Amniotic stem cell (primary cell): ENCODE data around the gene IQCM.
A peak's percentile ranks its signal among the peaks of the same experiment; 100 is the strongest.

Experiments
- DNase-seq: peaks from one replicate; lab custom pipeline; 2025; lab: John Stamatoyannopoulos, UW

IQCM gene, protein sequence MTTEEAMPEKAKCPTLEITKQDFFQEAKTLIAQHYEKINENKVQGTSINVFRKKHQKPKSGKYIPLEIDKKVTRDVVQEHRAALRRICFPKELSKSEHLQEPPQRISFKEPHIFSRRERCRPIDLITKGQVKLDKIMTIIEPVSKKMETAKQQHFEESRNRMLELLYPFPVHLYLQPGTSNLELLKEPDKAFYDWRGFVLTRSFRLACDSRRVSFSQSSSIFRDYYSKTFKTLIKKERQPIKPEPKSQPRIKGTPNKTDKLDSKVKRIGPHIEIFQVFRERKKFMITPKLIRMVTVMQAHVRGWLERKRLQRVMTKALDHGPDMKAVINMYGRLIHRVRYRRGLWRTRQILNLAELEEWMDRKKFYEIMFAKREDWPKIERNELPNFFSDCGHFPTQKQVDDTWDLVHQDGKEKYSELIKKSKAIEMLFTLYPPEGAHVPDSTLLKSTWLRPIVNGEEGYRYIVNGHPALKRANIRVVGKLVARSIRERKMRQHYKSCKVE

DNA sequence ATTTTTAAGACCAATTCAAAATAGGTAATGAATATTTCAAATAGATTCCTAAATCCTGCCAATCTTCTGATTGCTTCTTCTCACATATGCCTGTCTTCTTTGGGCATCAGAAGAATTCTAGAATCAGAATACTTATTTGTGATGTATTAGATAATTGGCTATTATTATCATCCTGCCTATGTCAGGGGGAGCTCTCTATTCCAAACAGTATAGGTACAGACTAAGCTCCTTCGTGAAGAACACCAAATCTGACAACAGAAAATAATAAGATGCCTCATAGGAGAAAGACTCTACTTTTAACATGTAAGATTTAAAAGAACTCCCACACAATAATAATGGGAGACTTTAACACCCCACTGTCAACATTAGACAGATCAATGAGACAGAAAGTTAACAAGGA lies at the start of gene IQCM:
TSS of gene IQCM (minus strand) at position 101 of the 400 bp plus-strand sequence. CDS start 73,152 bp downstream, outside the sequence.
- DNase-seq, result no peak

DNA sequence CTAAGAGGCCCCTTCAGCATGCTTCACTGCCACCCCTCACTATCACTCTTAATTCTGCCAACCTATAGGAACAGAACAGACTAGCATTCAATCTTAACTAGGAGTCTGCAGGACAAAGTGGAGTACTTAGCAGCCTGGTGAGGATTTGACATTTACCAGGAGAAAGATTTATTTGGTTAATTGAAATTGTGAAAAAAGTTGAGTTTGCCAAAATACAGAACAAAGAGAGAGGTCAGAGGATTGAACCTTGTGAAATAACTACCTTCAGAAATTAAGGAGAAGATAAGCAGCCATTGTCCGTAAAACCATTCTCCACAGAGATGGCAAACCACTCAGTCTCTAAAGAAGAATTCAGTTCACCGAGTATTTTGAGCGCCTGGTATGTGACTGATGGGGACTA lies 41.8 kb upstream of the IQCM start:
- no peak for DNase-seq

DNA sequence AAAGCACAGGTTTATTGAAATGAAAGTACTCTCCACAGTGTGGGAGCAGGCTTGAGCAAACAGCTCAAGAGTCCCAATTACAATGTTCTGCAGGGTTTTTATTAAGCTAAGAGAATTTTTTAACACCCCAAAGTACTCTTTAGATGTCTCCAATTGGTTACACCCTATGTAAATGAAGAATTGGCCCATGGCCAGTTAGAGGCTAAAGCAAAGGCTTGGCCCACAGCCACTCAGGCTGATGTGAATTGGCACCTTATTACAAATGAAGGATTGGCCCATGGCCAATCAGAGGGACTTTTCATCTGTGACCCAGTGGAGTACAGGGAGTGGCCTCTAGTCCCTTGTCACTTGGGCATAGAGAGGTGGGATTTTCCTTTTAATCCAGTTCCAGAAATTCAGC lies 30.1 kb upstream of the IQCM start:
- DNase-seq, result no peak

DNA sequence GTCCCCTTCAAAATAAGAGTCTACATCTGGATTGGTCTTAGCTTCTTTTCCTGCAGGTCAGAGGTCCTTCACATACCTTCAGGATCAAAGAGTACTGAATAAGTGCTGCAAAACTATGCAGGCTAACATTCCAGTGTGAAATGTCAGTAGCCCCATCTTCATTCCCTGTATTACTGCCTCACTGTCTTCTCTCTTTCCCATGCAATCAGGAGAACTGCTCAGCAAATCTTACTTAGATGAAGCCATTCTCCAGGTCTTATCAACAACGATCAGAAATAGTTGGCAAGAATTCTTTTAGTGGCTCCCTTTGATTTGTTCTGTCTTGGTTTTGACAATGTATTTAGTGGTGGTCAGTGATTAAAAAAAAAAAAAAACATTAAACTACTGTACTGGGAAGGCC lies 26.0 kb upstream of the IQCM start:
- DNase-seq, result no peak

DNA sequence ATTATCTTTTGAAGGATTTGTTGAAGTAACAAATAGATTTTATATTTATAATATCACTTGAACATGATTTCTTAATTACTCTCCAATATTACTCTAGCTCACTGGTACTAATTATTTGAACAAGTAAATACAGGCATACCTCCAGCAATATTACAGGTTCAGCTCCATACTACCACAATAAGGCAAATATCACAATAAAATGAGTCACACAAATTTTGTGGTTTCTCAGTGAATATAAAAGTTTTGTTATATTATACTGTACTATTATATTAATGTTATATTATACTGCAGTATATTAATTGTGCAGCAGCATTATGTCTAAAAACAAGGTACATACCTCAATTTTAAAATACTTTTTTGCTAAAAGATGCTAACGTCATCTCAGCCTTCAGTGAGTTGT lies 22.4 kb upstream of the IQCM start:
- no peak for DNase-seq

DNA sequence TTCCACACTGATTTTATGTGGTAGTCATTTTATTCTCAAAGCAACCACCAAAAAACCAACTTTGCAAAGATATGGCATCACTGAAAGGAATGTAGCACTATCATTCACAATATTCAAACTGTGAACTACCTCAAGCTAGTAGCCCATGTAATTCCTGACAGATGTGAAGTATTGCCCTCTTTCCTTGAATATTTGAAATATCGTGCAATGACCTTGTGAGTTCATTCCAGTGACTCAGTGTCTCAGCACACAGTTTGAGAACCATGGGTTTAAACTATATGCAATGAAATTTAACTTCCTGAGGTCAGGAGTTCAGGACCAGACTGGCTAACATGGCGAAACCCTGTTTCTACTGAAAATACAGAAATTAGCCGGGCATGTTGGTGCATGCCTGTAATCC lies 20.9 kb upstream of the IQCM start:
- no peak for DNase-seq

DNA sequence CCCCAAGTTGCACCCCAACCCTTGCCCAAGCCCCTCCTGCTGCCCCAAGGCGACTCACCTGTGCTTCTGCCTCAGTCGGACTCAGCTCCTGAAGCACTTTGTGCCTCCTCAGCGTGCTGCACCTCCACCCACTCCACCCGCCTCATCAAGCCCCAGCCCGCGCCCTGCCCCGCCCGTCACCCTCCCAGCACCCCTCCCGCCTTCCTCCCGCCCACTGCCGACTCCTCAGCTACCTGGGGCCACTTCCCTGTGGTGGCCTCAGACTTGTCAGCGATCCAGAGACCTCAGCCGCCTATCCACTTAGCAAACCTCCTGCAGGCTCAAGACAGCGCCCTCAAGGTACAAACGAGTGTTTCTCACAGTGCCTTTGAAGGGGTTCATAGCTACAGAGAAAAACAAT lies 19.6 kb upstream of the IQCM start:
- no peak for DNase-seq

DNA sequence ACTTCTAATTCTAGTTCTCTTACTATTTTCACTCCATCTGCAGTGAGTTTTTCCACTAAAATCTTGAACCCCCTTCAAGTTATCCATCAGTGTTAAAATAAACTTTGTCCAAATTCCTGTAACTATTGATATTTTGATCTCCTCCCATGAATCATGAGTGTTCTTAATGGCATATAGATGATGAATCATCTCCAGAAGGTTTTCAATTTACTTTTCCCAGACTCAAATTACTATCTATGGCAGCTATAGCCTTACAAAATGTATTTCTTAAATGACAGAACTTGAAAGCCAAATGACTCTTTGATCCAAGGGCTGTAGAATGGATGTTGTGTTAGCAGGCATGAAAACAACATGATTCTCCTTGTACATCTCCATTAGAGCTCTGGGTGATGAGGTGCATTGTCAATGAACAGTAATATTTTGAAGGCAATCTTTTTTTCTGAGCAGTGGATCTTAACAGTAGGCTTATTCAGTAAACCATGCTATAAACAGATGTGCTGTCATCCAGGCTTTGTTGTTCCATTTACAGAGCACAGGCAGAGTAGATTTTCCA lies 16.1 kb upstream of the IQCM start:
- DNase-seq, result no peak

DNA sequence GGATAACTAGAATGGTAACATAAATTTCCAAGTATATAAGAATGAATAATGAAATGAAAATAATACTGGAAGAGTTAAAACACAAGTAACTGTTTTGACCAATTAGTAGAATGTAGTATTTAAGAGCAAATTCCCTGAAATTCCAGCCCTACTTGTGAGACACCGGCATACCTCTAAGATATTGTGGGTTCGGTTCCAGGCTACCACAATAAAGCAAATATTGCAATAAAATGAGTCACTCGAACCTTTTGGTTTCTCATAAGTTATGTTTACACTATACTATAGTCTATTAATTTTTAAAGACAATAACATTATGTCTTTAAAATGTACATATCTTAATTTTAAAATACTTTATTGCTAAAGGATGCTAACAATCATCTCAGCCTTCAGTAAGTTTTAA lies 15.2 kb upstream of the IQCM start:
- no peak for DNase-seq

DNA sequence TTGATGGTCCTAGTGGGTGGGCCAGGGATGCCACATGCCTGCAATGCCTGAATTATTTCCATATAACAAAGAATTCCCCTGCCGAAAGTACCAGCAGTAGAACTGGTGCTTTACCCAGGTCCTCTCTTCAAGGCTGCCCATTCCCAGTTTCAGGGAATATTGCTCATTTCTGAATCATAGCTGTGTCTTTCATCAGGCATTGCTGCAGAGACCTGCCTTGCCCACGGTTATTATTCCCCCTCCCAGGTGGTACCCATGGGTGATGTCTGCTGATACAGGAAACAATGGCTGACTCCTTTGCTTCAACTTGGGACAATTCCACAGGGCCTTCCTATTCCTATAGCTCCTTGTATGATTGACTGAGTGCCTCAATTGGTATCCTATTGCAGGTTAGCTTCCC lies 9.7 kb upstream of the IQCM start:
- no peak for DNase-seq

DNA sequence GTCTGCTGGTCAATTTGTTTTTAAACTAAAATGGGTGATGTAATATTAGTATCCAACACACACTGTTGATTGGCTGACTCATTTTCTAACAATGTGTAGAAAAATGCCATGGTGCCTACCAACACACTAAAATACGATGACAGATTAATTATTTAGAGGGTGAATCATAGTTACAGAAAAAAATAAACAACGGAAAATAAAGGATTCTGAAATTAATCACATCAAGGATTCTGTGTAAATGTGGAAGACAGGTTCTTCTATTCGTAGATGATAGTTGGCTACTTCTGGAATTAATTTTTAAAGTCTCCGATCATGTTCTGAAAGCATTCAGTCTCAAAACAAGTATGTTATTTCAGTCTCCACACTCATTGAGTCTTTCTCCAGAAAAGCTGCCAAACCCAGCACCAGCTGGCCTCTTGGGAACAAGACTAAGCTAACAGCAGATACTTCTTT lies 8.2 kb upstream of the IQCM start:
- peak; percentile 29 for DNase-seq

DNA sequence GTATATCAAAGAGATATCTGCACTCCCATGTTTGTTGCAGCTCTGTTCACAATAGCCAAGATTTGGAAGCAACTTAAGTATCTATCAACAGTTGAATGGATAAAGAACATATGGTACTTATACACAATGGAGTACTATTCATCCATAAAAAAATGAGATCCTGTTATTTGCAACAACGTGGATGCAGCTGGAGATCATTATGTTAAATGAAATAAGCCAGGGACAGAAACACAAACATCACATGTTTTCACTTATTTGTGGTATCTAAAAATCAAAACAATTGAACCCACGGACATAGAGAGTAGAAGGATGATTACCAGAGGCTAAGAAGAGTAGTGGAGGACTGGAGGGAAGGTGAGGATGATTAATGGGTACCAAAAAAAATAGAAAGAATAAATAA lies 14.2 kb downstream of the IQCM start:
- no peak for DNase-seq

DNA sequence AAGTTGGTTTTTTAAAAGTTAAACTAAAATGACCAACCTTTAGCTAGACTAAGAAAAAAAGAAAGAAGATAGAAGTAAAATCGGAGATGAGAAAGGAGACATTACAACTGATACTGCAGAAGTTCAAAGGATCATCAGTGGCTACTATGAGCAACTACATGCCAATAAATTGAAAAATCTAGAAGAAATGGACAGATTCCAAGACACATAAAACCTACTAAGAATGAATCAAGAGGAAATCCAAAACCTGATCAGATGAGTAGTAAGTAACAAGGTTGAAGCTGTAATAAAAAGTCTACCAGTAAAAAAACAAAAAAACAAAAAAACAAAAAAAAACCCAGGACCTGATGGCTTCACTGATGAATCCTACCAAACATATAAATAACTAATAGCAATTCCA lies 16.1 kb downstream of the IQCM start:
- no peak for DNase-seq

DNA sequence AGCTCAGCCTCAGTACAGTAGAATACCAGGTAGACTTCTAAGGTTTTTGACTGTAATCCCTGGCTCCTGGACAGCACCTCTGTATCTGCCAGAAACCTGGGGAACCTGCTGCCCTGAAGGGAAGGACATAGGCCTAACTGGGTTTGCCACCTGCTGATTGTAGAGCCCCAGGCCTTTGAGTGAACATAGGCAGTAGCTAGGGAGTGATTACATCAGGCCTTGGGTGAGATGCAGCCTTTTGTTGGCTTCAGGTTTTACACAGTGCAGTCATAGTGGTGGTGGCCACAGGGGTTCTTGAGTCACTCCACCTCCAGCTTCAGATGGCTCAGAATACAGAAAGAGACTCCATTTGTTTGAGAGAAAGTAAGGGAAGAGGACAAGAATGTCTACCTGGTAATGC lies 19.3 kb downstream of the IQCM start:
- DNase-seq, result no peak

DNA sequence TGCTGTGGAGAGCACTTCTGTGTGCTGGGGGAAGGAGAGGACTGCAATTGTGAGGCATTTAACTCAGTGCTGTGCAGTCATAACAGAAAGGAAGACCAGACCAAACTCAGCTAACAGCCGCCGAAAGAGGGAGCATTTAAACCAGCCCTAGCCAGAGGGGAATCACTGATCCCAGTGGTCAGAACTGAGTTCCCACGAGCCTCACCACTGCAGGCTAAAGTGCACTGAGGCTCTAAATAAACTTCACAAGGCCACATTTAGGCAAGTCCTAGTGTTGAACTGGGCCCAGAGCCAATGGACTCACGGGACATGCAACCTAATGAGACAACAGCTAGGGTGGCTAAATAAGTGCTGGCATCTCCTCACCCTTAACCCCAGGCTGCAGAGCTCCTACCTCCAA lies 20.4 kb downstream of the IQCM start:
- no peak for DNase-seq

DNA sequence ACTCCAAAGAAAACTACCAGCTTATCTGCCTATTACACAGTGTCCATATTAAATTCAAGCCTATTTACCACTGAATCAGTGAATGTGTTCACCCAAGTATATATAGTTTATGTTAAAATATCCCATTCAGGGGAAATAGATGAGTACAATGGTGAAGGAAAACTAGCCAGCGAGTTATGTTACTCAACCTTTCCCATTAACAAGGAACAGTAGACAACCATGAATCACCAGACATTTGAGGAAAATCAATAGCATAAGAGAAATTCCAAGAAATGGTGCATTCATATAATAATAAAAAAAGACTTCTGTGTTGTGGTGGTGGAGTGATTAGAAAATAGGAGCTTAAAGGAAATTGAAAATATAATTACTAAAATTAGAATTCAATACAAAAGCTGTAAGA lies 21.3 kb downstream of the IQCM start:
- DNase-seq, result no peak

DNA sequence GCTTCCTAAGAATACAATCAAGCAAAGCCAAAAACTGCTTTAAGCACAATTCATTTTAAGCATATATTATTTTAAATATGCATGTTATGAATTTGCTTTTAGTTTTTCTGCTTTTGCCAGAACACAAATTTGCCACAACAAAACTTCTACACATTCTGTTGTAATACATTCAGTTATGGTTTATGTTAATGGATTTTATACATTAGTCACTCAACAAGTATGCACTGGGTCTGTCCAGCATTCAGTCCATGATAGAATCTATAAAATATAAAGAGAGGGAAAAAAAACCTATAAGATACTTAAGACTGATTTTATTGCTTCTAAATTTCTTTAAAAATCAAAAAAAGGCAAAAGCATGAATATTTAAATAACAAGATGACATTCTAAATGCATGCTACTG lies 22.2 kb downstream of the IQCM start:
- no peak for DNase-seq

DNA sequence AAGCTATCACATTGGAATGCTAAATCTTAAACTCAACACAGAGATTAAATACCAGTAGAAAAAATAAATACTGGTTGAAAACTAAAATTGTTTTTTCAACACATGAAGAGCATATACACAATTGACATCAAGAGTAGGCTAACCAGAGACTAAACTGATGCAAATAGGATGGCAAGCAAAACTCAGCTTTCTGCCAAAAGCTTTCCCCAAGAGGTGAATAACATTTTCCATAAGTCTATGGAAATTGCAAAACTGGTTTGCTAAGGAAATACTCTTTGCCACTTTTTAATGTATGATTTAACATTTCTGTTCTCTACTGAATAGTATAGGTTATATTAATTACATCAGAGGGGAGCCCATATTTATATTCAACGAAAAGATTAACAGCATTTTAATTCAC lies 23.8 kb downstream of the IQCM start:
- no peak for DNase-seq

DNA sequence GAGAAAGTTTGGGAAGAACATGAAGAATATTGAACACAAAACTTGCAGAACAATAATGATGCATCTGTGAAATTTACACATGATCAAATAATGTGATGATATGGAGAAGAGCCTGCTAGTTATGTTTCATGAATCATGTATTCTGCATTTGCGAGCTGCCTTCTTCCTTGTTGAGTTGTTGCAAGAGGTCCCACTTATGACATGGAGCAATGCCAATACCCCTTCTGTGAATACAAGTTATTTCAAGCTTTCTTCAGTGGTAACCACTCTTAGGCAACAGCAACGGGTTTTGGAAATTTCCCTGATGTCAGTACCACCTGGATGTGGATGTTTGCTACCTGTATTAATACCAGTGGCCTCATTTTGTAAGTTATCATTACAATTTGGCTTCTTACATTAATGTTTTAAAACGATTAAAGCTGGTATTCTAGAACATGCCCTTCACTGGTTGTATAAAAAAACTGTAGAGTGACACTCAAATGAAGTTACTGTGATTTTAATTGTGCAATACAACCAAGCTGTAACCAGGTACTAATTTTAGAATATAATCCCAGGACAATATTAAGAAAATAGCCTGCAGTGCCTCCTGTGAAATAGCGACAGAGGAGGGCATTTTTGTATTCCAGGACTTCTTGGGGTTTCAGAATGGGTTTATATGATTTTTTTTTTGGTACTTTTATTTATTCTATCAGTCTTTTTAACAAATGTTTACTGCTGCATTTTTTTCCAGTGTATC lies 25.3 kb downstream of the IQCM start:
- DNase-seq, result no peak

DNA sequence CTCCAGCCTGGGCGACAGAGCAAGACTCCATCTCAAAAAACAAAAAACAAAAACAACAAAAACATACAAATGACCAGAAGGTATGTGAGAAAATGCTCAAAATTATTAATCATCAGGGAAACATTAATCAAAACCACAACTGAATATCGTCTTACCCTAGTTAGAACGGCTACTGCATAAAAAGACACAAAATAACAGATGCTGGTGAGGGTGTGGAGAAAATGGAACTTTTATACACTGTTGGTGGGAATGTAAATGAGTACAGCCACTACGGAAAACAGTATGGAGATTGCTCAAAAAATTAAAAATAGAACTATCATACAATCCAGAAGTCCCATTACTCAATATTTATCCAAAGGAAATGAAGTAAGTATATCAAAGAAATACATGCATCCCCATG lies 27.3 kb downstream of the IQCM start:
- DNase-seq, result no peak

DNA sequence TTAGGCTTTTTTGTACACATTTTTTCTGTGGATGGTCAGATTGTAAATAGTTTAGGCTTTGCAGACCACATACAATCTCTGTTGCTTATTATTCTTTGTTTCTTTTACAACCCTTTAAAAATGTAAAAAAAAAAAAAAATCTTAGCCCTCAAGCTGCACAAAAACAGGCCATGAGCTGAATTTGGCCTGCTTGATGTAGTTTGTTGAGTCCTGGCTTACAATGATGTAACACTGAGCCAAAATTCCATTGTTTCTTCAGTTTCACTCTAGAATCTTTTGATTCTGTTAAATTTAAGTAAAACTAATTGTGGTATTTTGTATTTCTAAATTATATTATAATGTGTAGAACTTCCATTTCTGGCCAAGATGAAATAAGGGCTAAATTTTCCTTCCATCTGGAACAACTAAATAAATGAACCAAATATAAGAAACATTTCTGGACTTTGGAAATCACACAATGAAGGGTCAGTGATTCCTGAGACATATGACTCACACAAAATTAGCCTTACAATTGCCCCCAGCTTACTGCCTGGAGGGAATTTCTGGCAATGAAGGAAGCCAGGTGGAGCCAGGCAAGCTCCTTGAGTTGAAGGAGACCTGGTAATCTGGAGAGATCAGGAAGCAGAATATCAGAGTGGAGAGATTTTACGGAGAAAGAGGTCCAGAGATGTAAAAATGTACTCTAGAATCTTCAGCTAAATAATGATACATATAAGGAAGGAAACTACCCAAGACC lies 29.8 kb downstream of the IQCM start:
- DNase-seq, result no peak

DNA sequence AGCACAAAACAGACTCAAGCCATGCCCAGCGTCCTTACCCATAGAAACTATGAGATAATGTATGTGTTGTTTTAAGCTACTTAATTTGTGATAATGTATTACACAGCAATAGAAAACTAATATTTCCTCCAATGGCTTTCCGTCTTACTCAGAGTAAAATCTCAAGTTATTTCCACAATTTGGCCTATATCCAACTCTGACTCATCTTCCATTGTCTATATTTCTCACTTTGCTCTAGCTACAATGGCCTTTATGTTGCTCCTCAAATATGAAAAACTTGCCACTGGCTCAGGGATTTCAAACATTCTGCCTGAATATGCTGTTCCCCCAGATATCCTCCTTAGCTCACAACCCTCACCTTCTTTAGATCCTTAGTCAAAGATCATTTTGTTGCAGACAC lies 31.6 kb downstream of the IQCM start:
- DNase-seq, result no peak
